Sigmoid colon (tissue), 4 donors: Measurements from ENCODE around the gene CIC.

Experiments
- EP300 ChIP-seq, 4 donors: sonication (generic); formaldehyde crosslinking; IDR thresholded peaks; one replicate each; pipeline ENCODE4 v1.6.1; 2017; ENCODE audit warnings: antibody characterized with exemption in 4 of 4
- POLR2A ChIP-seq, 2 donors: fragments of 450-650 bp; IDR thresholded peaks; one replicate each; pipeline ENCODE4 v1.6.1; 2016; ENCODE audit warnings: antibody characterized with exemption in 2 of 2, mild to moderate bottlenecking in 2 of 2, moderate library complexity in 2 of 2
- POLR2AphosphoS5 ChIP-seq, 4 donors: sonication (generic); formaldehyde crosslinking; IDR thresholded peaks; one replicate each; pipeline ENCODE4 v1.6.1; 2017; ENCODE audit warnings: antibody characterized with exemption in 4 of 4
- TF ChIP-seq, protein P1 (sequence below), 4 experiments: fragments of 450-650 bp in 3 of 4; fragments of 200-600 bp in 1 of 4; IDR thresholded peaks; one replicate each; pipeline ENCODE4 v1.5.1; 2016 to 2019; ENCODE audit warnings: antibody characterized with exemption in 4 of 4, mild to moderate bottlenecking in 3 of 4, moderate library complexity in 2 of 4

DNA sequence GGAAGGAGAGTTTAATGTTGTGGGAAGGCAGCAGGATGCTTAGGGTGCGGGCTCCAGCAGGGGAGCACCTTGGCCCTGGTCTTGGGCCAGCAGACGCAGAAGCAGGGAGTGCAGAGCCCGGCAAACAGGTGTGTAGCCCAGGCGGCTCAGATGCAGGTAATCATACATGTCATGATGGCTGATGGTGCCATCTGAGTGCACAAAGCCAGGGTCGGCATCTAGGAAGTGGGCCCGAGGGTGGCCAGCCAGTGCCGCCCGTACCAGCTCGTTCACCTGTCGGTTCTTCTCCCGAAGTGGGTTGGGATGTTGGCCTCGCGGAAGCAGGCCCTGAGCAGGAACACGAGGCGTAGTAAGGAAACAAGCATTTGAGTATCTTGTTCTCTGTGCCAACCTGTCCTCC is 28.0 kb downstream of the CIC start:
- TF ChIP-seq POLR2AphosphoS5 (IDR thresholded peaks at IDR 0.05) (peak in 1 of 4 donors; percentile 15), POLR2A (IDR thresholded peaks at IDR 0.05) (no peak), EP300 (IDR thresholded peaks at IDR 0.05) (no peak)
- TF ChIP-seq, protein P1, sequence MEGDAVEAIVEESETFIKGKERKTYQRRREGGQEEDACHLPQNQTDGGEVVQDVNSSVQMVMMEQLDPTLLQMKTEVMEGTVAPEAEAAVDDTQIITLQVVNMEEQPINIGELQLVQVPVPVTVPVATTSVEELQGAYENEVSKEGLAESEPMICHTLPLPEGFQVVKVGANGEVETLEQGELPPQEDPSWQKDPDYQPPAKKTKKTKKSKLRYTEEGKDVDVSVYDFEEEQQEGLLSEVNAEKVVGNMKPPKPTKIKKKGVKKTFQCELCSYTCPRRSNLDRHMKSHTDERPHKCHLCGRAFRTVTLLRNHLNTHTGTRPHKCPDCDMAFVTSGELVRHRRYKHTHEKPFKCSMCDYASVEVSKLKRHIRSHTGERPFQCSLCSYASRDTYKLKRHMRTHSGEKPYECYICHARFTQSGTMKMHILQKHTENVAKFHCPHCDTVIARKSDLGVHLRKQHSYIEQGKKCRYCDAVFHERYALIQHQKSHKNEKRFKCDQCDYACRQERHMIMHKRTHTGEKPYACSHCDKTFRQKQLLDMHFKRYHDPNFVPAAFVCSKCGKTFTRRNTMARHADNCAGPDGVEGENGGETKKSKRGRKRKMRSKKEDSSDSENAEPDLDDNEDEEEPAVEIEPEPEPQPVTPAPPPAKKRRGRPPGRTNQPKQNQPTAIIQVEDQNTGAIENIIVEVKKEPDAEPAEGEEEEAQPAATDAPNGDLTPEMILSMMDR (IDR thresholded peaks at IDR 0.05) = no peak
